Activated B cell treated with CpG ODN at 0.5 μM for 24 hours (primary cell): Measurements from ENCODE around the gene PINLYP. TPM values are rescaled to one million over a fixed set of nuclear protein-coding genes. Genes with fewer than 3 reads are reported as not detected.
"Not testable (repeated sequence)": the region's sequence is repeated elsewhere in the genome, so short reads cannot be mapped to it uniquely, and the experiment has no call there.

ENCODE experiments used
- ATAC-seq: fragments of 200-7000 bp; cut with Tn5 transposase; one replicate; pipeline ENCODE4 v1.10.0; 2021; ENCODE audit warnings: low read depth, mild to moderate bottlenecking, moderate library complexity
- CTCF ChIA-PET: fragments of 350-600 bp; sonication (Branson Sonifier 250); formaldehyde crosslinking; loops from one replicate; lab custom pipeline; 2021; ENCODE audit warnings: antibody characterized with exemption; lab: Charles Lee
- POLR2A ChIA-PET: fragments of 350-600 bp; sonication (Branson Sonifier 250); formaldehyde crosslinking; loops from one replicate; lab custom pipeline; 2021; ENCODE audit warnings: antibody characterized with exemption; lab: Charles Lee
- DNase-seq: peaks from one replicate; pipeline ENCODE4 v3.0.0; 2022
- H3K27ac Mint-ChIP-seq: one replicate; pipeline ENCODE4 v1.8.0; 2020; ENCODE audit warnings: mixed read lengths
- H3K27me3 Mint-ChIP-seq: one replicate; pipeline ENCODE4 v1.8.0; 2021; ENCODE audit warnings: mixed read lengths
- H3K36me3 Mint-ChIP-seq: one replicate; pipeline ENCODE4 v1.8.0; 2021; ENCODE audit warnings: low read depth, mixed read lengths
- H3K4me1 Mint-ChIP-seq: one replicate; pipeline ENCODE4 v1.8.0; 2021; ENCODE audit warnings: mixed read lengths
- H3K4me3 Mint-ChIP-seq: one replicate; pipeline ENCODE4 v1.8.0; 2020; ENCODE audit warnings: mild to moderate bottlenecking, mixed read lengths
- H3K9me3 Mint-ChIP-seq: one replicate; pipeline ENCODE4 v1.8.0; 2020; ENCODE audit warnings: mixed read lengths
- intact Hi-C: fragments of 100-400 bp; cut with micrococcal nuclease; formaldehyde crosslinking; loops from one replicate; pipeline ENCODE4 v1.15.1; 2024
- total RNA-seq: library from RNA; stranded (reverse); gene quantifications from 2 replicates; pipeline ENCODE4 v1.2.3, GENCODE V29; 2022
- TF ChIP-seq, protein P1 (sequence below): fragments of 200-600 bp; IDR thresholded peaks from one replicate; pipeline ENCODE4 v1.8.0; 2022; ENCODE audit warnings: antibody characterized with exemption, mild to moderate bottlenecking

PINLYP gene
- total RNA-seq, 1 donor from 2014 or later = 2.1 TPM

DNA sequence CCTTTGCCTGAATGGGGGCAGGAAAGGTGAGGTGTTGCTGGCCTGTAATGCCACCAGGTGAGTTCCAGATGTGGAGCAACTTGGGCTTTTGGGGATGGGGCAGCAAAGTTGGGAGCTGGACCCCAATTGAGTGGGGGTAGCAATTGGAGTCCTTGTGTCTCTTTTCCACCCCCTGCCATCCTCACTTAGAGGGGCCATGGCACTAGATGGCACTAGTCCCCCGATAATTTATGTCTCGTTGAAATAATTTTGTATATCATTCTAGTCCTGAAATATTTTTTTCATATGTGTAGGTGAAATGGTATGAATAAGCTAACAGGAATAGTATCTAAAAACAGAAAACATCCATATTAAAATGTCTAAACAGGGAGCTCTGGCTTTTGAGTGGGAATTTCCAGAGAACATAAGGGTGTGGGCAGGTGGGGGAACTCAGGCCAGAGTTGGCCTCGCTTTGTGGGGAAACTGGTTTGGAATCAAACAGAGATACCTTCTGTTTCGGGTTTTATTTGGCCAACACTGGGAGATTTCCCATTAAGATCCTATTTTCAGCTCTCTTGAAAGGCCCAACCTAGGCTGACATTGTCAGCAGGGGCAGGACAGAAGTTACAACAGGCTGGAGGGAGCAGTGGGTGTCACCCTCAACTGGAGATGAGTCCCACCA, 24.2 kb downstream of the PINLYP start:
- no peak for DNase-seq
- Mint-ChIP-seq H3K4me1 (peaks cover 46% of the 10 kb centered on the region), H3K27me3 (no peaks in the 10 kb centered on the region), H3K36me3 (peaks cover 44% of the 10 kb centered on the region), H3K9me3 (no peaks in the 10 kb centered on the region), H3K27ac (no peak overlapping the region), H3K4me3 (no peak overlapping the region)
- CTCF ChIA-PET = interaction anchor here (1.2 kb wide), 1 partner anchor 69 kb away, joined by 3 read pairs; no protein-coding TSS in a partner anchor
- POLR2A ChIA-PET = interaction anchor here (0.6 kb wide), 1 partner anchor 19 kb away, joined by 7 read pairs; no protein-coding TSS in a partner anchor
- intact Hi-C loops = loop anchor here (5.0 to 10.0 kb wide), 2 partner anchors 38 to 185 kb away; partner anchors contain the start of genes CADM4 and KCNN4
- TF ChIP-seq, protein P1, sequence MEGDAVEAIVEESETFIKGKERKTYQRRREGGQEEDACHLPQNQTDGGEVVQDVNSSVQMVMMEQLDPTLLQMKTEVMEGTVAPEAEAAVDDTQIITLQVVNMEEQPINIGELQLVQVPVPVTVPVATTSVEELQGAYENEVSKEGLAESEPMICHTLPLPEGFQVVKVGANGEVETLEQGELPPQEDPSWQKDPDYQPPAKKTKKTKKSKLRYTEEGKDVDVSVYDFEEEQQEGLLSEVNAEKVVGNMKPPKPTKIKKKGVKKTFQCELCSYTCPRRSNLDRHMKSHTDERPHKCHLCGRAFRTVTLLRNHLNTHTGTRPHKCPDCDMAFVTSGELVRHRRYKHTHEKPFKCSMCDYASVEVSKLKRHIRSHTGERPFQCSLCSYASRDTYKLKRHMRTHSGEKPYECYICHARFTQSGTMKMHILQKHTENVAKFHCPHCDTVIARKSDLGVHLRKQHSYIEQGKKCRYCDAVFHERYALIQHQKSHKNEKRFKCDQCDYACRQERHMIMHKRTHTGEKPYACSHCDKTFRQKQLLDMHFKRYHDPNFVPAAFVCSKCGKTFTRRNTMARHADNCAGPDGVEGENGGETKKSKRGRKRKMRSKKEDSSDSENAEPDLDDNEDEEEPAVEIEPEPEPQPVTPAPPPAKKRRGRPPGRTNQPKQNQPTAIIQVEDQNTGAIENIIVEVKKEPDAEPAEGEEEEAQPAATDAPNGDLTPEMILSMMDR = no peak
- ATAC-seq = no peak

DNA sequence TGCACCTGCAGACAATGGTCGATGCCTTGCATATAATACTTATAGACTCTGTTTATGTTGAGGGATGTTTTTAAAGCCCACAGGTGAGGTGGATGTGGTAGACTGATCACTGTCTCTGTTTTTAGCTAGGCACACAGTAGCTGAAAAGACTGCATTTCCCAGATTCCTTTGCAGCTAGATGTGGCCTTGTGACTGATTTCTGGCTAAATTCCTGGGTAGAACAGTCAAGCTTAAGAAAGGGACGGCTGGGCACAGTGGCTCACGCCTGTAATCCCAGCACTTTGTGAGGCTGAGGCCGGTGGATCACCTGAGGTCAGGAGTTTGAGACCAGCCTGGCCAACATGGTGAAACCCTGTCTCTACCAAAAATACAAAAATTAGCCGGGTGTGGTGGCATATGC, 24.7 kb downstream of the PINLYP start:
- peaks cover 42% of the 10 kb centered on the region for H3K36me3 Mint-ChIP-seq
- H3K27ac Mint-ChIP-seq, intact Hi-C loops, H3K9me3 Mint-ChIP-seq, DNase-seq, H3K27me3 Mint-ChIP-seq, ATAC-seq, H3K4me3 Mint-ChIP-seq, POLR2A ChIA-PET: not testable (repeated sequence)
- H3K4me1 Mint-ChIP-seq = peaks cover 47% of the 10 kb centered on the region
- CTCF ChIA-PET = interaction anchor here (1.2 kb wide), 1 partner anchor 68 kb away, joined by 3 read pairs; no protein-coding TSS in a partner anchor

DNA sequence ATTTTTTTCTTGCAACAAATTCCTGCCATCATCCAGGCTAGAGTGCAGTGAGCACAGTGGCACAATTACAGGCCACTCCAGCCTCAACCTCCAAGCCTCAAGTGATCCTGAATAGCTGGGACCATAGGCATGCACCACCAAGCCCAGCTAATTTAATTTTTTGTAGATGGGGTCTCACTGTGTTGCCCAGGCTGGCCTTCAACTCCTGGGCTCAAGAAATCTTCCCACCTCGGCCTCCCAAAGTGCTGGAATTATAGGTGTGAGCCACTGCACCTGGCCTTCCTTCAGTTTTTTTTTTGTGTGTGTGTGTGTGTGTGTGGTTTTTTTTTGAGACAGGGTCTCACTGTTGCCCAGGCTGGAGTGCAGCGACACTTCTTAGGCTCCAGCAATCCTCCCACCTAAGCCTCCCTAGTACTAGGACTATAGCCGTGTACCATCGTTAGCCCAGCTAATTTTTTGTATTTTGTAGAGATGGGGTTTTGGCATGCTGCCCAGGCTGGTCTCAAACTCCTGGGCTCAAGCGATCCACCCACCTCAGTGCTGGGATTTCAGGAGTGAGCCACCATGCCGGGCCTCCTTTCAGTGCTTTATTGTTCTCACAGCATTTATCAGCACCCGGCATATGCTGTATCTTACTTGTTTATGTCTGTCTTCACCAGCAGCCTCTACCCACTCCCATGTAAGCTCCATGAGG, 30.4 kb downstream of the PINLYP start:
- intact Hi-C loops = no loop called here
- ChIA-PET CTCF (interaction anchor here (1.1 kb wide), 1 partner anchor 204 kb away, joined by 3 read pairs; no protein-coding TSS in a partner anchor), POLR2A (interaction anchor here (0.5 to 0.7 kb wide), 3 partner anchors 10 to 1178 kb away, joined by 3 to 5 read pairs (median 3); no protein-coding TSS in a partner anchor)
- Mint-ChIP-seq H3K36me3 (peaks cover 29% of the 10 kb centered on the region), H3K27ac (no peak overlapping the region), H3K4me1 (peaks cover 24% of the 10 kb centered on the region), H3K27me3 (no peaks in the 10 kb centered on the region), H3K4me3 (no peak overlapping the region), H3K9me3 (no peaks in the 10 kb centered on the region)
- TF ChIP-seq, protein P1 = no peak
- no peak for ATAC-seq
- DNase-seq = no peak

DNA sequence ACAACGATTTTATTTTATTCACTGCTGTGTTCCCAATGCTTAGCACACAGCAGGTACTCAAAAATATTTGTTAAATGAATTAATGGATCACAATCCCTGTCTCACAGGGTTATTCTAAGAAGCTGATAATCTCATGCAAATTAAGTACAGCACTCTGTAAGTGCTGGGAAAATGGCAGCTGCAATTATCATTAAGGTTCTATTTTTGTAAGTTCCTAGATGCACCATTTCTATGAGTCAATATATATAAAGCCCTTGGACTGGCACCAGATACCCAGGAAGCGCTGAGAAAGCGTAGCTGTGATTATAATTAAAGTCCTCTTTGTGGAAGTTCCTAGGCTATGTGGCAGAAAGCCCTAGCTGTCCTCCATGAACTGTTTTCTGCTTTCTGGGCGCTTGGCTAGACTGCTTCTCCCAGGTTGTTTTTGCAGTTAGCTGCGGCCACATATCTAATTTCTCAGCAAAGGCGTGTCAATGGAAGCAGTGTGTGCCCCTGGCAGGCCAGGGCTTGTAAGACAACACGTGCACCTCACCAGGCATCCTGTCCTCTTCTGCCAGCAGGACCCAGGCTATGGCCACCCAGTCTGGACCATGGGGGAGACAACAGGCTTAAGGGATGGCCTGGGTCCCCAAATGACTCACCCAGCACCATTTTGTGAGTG, 31.1 kb downstream of the PINLYP start:
- intact Hi-C loops = no loop called here
- no peak for ATAC-seq
- POLR2A ChIA-PET = interaction anchor here (0.5 kb wide), 1 partner anchor 1178 kb away, joined by 5 read pairs; no protein-coding TSS in a partner anchor

More for the DNA sequence above, 31.1 kb downstream of the PINLYP start:
- Mint-ChIP-seq H3K27ac (no peak overlapping the region), H3K27me3 (no peaks in the 10 kb centered on the region), H3K9me3 (no peaks in the 10 kb centered on the region), H3K4me1 (peaks cover 24% of the 10 kb centered on the region), H3K36me3 (peaks cover 25% of the 10 kb centered on the region), H3K4me3 (no peak overlapping the region)
- CTCF ChIA-PET = interaction anchor here (1.1 kb wide), 1 partner anchor 203 kb away, joined by 3 read pairs; no protein-coding TSS in a partner anchor
- TF ChIP-seq, protein P1 = no peak
- no peak for DNase-seq
